ENCODE results near the gene MEOX1.

MEOX1 gene

GRCh38 chr17:43679911-43680310 lies 18.2 kb upstream of the MEOX1 start:
- DNase-seq: no peak

- no peak for DNase-seq
These were observed 17.7 kb upstream of the MEOX1 start for GRCh38 chr17:43679401-43679800.

DNA sequence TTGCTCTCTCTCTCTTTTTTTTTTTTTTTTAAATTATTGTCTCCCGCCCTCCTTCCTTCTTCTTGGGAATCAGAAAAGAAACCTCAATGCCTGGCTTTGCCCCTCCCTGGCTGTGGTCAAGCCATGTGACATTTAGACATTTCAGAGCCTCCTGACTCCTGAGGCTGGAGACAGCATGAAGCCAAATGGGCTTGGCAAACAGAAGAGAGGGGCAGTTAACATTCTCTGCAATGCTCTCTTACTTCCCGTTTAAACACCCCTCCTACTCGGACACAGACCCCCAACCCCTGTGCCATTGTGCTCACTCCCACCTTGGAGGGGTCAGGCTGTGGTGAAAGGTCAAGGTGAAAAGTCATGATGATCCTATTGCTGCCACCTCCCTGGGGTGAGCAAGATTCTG lies 14.7 kb upstream of the MEOX1 start:
- DNase-seq: no peak

DNA sequence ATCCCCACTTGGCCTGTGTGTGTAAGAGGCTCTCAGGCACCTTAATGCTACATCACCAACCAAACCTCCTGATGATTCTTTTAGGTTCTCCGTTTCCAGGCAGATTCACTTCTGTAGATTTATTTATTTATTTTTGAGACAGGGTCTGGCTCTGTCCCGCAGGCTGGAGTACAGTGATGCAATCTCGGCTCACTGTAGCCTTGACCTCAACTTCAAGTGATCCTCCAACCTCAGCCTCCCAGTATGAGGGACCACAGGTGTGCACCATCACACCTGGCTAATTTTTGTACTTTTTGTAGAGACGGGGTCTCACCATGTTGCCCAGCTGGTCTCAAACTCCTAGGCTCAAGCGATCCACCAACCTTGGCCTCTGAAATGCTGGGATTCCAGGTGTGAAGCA lies 12.7 kb upstream of the MEOX1 start:
- DNase-seq: no peak

GRCh38 chr17:43673516-43674323 lies 12.0 kb upstream of the MEOX1 start:
- peak; percentile 92 for DNase-seq

DNA sequence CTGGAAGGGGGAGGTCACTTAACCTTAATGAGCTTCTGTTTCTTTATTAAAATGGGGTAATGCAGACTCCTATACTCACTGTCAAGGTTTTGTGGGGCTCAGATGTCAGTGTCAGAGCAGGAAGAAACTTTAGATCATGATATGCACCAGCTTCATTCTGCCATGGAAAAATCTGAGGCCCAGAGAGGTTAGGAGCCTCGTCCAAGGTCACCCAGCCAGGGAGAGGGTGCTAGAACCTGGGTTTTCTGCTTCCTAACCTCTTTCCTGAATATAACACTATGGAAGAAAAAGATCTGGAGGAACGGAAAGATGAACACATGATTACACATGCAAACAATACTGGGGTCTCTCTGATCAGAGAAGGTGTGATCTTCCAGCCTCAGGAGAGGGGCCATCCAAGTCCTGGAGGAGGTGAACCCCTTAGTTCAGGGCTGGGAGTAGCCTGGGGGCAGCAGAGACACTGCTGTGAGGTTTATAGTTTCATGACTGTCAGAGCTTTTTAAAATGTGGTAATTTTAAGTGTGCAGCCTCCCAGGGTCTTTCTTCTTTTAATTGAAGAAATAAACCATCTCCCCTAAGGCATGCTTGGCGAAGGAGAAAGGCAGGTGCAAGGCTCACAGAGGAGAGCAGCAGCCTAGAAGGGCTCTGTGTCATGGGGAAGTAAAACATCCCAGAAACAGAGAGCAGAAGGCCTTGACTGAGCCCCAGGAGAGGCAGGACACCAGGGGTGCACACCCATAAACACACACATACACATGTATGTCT lies 10.2 kb upstream of the MEOX1 start:
- DNase-seq: no peak

DNA sequence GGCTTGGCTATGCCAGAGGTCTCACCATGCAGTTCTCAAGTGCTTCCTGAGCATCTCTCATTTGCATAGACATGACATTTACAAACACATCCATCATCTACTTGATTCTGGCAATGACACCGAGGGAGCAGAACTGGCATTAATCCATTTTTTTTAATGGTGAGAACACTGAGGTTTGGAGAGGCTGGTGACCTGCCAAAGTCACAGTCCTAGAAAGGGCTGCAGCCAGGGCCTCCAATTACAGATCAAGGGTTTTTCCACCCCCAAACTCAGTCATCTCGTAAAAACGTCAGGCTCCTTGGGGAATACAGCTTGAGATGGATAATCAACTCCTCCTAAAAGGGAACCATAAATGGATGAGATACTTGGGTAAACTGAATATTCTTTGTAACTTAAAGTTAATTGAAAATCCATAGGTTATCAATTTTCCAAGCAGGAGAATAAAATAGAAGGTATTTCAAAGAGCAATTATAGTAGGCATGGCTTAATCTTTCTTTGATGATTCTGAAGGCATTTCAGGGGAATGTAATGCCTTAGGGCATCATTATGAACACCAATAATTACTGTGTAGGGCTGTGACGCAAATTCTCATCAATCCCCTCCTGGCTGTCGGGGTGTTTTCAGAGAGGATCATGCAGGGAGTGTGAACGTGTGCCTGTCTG lies 9.4 kb upstream of the MEOX1 start:
- no peak for DNase-seq

DNA sequence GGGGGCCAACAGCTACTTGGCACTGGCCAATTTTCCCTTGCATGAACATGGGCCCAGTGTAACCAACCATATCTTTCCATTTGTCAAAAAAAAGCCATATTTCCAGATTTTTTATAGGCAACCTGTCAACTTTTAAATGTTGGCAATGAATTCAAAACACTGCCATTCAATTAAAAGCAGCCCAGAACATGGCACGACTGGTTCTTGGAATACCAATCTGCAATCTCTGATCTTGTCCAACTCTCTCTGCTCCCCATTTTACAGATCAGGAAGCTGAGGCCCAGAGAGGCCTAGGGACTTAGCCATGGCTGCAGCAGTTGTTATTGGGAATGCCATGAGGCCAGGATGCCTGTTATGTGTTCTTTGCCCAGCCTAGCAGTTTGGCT lies 8.9 kb upstream of the MEOX1 start:
- no peak for DNase-seq

GRCh38 chr17:43669971-43670644 lies 8.4 kb upstream of the MEOX1 start:
- DNase-seq: no peak

- DNase-seq: no peak
These were observed 6.2 kb upstream of the MEOX1 start for GRCh38 chr17:43667947-43668348.

DNA sequence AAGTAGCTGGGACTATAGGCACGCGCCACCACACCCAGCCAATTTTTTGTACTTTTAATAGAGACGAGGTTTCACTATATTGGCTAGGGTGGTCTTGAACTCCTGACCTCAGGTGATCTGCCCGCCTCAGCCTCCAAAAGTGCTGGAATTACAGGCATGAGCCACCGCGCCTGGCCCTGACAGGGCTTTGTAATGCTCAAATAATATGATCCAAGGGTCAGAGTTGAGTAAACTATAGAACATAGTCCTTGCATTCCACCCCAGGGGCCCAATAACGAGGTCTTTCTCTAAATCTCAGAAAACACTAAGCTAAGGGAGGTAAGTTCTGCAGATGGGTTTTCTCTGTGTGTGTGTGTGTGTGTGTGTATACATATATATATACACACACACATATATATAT lies 5.8 kb upstream of the MEOX1 start:
- DNase-seq: no peak

GRCh38 chr17:43665937-43666236 lies 4.2 kb upstream of the MEOX1 start:
- no peak for DNase-seq

- DNase-seq: no peak
These were observed 3.6 kb upstream of the MEOX1 start for GRCh38 chr17:43665084-43665936.

DNA sequence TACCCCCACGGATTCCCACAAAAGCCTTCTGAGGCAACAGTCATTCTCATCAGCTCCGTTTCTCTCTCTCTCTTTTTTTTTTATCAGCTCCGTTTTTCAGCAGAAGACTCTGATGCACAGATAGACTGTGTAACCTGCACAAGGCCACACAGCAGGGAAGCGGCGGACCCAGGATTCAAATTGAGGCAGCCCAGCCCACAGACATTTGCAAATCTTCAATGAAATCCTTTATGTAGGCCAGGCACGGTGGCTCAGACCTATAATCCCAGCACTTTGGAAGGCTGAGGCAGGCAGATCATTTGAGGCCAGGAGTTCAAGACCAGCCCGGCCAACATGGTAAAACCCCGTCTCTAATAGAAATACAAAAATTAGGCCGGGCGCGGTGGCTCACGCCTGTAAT lies 2.4 kb upstream of the MEOX1 start:
- DNase-seq: no peak

- no peak for DNase-seq
These were observed 1.7 kb upstream of the MEOX1 start for GRCh38 chr17:43663383-43663782.

GRCh38 chr17:43662413-43663141 lies 855 bp upstream of the MEOX1 start:
- DNase-seq: no peak

DNA sequence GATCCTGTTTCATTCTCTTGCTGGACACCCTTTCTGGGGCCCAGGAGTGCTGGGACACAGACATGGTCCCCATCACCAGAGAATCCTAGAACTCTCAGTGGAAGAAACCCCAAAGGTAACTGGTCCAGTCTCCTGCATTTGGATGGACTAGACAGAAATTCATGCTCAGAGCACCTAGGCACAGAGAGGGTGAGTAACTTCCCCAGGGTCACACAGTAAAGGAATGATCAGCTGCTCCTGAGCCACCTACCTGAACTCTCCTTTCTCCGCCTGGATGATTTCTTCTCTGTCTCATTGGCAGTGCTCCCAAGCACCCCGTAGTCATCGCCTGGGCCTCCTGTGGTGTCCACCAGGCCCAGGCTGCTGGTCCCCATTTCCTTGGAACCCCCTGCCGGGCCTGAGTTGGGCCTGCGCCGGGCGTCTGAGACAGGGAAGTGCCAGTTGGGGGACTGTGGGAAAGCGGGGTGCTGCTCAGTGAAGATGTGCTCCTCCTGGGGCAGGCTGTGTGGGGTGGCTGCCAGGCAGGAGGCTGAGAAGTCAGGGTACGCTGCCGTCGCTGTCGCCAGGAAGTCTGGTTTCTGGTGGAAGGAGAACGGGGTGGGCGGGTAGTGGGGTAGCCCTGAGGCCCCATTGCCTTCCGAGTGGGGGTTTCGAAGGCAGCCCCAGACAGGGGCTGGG lies 767 bp downstream of the MEOX1 start:
- no peak for DNase-seq

GRCh38 chr17:43659823-43660617 lies 1.7 kb downstream of the MEOX1 start:
- DNase-seq: no peak

GRCh38 chr17:43658900-43659299 lies 2.8 kb downstream of the MEOX1 start:
- DNase-seq: no peak

- no peak for DNase-seq
These were observed 5.9 kb downstream of the MEOX1 start for GRCh38 chr17:43655693-43656255.

Measured in NCI-H1694 (cell line).